Measurements from ENCODE around the gene PHEX. TPM values are rescaled to one million over a fixed set of nuclear protein-coding genes. Genes with fewer than 3 reads are reported as not detected.

The PHEX gene
- 0.44 and 1.0 TPM in 2 replicates for total RNA-seq

DNA sequence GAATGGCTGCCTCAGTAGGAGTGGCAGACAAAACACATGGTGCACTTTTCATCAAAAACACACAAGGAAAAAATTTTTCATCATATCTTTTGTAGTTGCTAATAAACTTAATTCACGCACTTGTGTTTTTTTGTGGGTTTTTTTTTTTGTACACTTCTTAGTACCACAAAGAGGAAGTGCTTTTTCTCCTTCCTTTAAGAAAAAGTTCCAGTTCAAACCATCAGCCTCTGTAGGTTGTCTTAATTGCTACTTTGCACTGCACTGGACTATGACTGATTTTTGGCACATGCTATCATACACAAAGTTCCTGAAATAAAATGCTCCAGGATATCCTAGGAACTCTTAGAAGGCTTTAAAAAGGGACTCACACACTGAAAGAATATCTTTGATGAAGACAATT is at the start of gene PHEX:
TSS of gene PHEX (plus strand) at position 242 of the 400 bp plus-strand sequence. CDS start 681 bp downstream, outside the sequence.

DNA sequence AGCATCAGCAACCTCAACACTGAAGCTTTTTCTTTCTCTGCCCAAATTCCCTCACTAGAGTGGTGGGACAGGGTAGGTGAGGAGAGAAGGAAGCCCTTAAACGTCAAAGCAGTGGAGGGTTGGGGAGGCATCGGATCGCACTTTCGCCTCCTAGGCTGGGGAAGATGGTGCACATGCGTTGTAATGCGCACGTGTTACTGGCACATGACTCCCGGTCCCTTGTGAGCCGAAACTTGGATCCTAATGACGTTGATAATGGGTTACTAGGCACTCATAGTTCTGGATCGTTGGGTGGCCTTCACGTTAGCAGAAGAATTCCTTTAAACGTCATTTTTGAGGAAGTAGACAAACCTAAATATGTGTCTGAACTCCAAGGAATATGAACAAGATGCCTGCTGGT is 240.5 kb downstream of the PHEX start, which contains the start of gene CBLL2:
TSS of gene CBLL2 (plus strand) at position 301 of the 400 bp plus-strand sequence. CDS start at position 380, 79 bp downstream.

Other genes with a start within 250 kb of the PHEX start
- gene MBTPS2, start 192.7 kb upstream of the PHEX start, total RNA-seq = 12.6 and 18.2 TPM in 2 replicates
- gene YY2, start 176.3 kb upstream of the PHEX start, total RNA-seq = 2.1 and 3.5 TPM in 2 replicates
- gene SMS, start 91.6 kb upstream of the PHEX start, total RNA-seq = 95.6 and 171 TPM in 2 replicates
- gene CBLL2, start 240.6 kb downstream of the PHEX start, total RNA-seq = not detected in 2 replicates